Measurements from ENCODE around the gene MAP4K4. TPM values are rescaled to one million over a fixed set of nuclear protein-coding genes. Genes with fewer than 3 reads are reported as not detected.

MAP4K4 gene
- total RNA-seq, 1 donor from 2014 or later, result 68.4 TPM

GRCh38 chr2:101777337-101777736, 79.8 kb downstream of the MAP4K4 start:
- Histone ChIP-seq H3K36me3 (no peaks in the 10 kb centered on the region), H3K9me3 (no peaks in the 10 kb centered on the region), H3K4me3 (no peak overlapping the region), H3K27me3 (ENCODE audit: low read depth) (no peaks in the 10 kb centered on the region), H3K4me1 (peaks cover 80% of the 10 kb centered on the region), H3K27ac (no peak overlapping the region)
- no peak for TF ChIP-seq CTCF (IDR thresholded peaks at IDR 0.05)
- ATAC-seq (no peak), DNase-seq (no peak)
- intact Hi-C loops (cut with DNase I), result no loop called here

GRCh38 chr2:101778102-101778501, 80.6 kb downstream of the MAP4K4 start:
- no peaks in the 10 kb centered on the region for H3K27me3 ChIP-seq (ENCODE audit: low read depth)
- DNase-seq (no peak), ATAC-seq (no peak)
- H3K4me3 ChIP-seq, result no peak overlapping the region
- intact Hi-C loops (cut with DNase I), result no loop called here
- no peaks in the 10 kb centered on the region for H3K9me3 ChIP-seq
- H3K36me3 ChIP-seq, result no peaks in the 10 kb centered on the region
- TF ChIP-seq CTCF (IDR thresholded peaks at IDR 0.05), result no peak
- no peak overlapping the region for H3K27ac ChIP-seq
- H3K4me1 ChIP-seq, result peaks cover 77% of the 10 kb centered on the region

GRCh38 chr2:101779190-101779589, 81.7 kb downstream of the MAP4K4 start:
- Histone ChIP-seq H3K36me3 (no peaks in the 10 kb centered on the region), H3K4me3 (no peak overlapping the region), H3K4me1 (peaks cover 66% of the 10 kb centered on the region), H3K27ac (no peak overlapping the region), H3K27me3 (ENCODE audit: low read depth) (no peaks in the 10 kb centered on the region), H3K9me3 (no peaks in the 10 kb centered on the region)
- TF ChIP-seq CTCF (IDR thresholded peaks at IDR 0.05), result no peak
- ATAC-seq (no peak), DNase-seq (no peak)
- intact Hi-C loops (cut with DNase I), result no loop called here

GRCh38 chr2:101779656-101780055, 82.1 kb downstream of the MAP4K4 start:
- no peaks in the 10 kb centered on the region for H3K9me3 ChIP-seq
- H3K27ac ChIP-seq, result no peak overlapping the region
- H3K36me3 ChIP-seq, result no peaks in the 10 kb centered on the region
- TF ChIP-seq CTCF (IDR thresholded peaks at IDR 0.05), result no peak
- DNase-seq (no peak), ATAC-seq (no peak)
- no peaks in the 10 kb centered on the region for H3K27me3 ChIP-seq (ENCODE audit: low read depth)
- H3K4me1 ChIP-seq, result peaks cover 62% of the 10 kb centered on the region
- intact Hi-C loops (cut with DNase I), result no loop called here
- no peak overlapping the region for H3K4me3 ChIP-seq

- ATAC-seq (peak in 1 of 2 donors; percentile 66), DNase-seq (no peak)
- H3K27me3 ChIP-seq (ENCODE audit: low read depth), result no peaks in the 10 kb centered on the region
- H3K4me1 ChIP-seq, result peaks cover 50% of the 10 kb centered on the region
- H3K9me3 ChIP-seq, result no peaks in the 10 kb centered on the region
- no peaks in the 10 kb centered on the region for H3K36me3 ChIP-seq
- no peak overlapping the region for H3K4me3 ChIP-seq
- no peak for TF ChIP-seq CTCF (IDR thresholded peaks at IDR 0.05)
- intact Hi-C loops (cut with DNase I), result no loop called here
- no peak overlapping the region for H3K27ac ChIP-seq
Observed at GRCh38 chr2:101781326-101781725, 83.8 kb downstream of the MAP4K4 start.

Measured in lower lobe of right lung (tissue), 2 donors.